ENCODE measurements around the gene SMOC2. TPM values are rescaled to one million over a fixed set of nuclear protein-coding genes. Genes with fewer than 3 reads are reported as not detected.

Gene SMOC2
- total RNA-seq, 1 experiment from 2014 or later, result 0.42 TPM

DNA sequence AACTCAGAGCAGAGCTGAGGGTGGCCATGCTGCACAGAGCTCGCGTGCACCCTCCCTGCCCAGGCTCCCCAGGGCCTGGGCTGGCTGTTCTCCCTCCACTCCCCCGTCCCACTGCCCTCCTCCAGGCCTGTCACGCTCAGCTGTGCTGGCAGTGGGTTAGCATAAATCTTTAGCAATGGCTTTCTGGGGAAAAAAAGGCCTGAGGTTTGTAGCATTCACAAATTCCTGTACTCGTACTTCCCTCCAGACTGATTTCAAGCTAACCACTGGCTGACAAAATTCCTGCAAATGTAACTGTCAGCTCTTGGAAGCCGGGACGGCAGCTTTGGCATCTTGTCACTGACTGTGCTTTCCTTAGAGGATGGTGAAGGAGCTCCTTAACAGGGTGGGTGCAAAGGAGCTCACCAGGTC is 22.3 kb upstream of the SMOC2 start (continued):
- TF ChIP-seq EZH2 (IDR thresholded peaks at IDR 0.05), result no peak
- TF ChIP-seq, protein P1, sequence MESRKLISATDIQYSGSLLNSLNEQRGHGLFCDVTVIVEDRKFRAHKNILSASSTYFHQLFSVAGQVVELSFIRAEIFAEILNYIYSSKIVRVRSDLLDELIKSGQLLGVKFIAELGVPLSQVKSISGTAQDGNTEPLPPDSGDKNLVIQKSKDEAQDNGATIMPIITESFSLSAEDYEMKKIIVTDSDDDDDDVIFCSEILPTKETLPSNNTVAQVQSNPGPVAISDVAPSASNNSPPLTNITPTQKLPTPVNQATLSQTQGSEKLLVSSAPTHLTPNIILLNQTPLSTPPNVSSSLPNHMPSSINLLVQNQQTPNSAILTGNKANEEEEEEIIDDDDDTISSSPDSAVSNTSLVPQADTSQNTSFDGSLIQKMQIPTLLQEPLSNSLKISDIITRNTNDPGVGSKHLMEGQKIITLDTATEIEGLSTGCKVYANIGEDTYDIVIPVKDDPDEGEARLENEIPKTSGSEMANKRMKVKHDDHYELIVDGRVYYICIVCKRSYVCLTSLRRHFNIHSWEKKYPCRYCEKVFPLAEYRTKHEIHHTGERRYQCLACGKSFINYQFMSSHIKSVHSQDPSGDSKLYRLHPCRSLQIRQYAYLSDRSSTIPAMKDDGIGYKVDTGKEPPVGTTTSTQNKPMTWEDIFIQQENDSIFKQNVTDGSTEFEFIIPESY (IDR thresholded peaks at IDR 0.05; ENCODE audit: extremely low read depth, insufficient replicate concordance, low read length), result no peak

DNA sequence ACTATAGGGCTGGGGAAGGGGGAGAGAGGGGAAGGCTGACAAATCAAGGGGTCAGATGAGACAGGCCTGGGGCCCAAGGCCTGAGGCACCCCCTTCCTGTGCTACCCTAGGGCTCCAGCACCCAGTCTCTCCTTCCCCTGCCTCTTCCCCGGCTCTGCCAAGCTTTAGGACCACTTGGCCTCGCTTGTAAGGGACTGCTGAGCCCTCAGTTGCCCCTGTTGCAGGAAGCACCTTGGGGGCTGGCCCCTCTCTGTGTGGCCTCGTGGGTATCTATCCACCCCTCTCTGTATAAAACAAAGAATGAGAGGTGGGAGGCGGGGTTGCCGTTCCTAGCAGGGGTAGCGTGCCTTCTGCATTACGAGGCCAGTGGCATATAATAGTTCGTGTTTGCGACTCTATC is 21.4 kb upstream of the SMOC2 start:
- Histone ChIP-seq H3K36me3 (ENCODE audit: control insufficient read depth in 1 of 2, insufficient read depth in 2 of 2, low read length in 2 of 2) (no peaks in the 10 kb centered on the region), H3K9me2 (ENCODE audit: insufficient read depth) (no peaks in the 10 kb centered on the region), H3K27ac (ENCODE audit: low read depth, low read length) (no peak overlapping the region), H3K9me3 (ENCODE audit: control insufficient read depth in 1 of 2, insufficient read depth in 1 of 2, low read depth in 1 of 2, low read length in 2 of 2) (no peaks in the 10 kb centered on the region), H3K79me2 (ENCODE audit: insufficient read depth, low read length) (no peaks in the 10 kb centered on the region), H3K4me1 (ENCODE audit: control insufficient read depth in 1 of 2, insufficient read depth in 2 of 2, low read length in 2 of 2) (no peaks in the 10 kb centered on the region), H3K4me2 (ENCODE audit: low read length) (no peak overlapping the region), H4K20me1 (ENCODE audit: insufficient read depth) (no peaks in the 10 kb centered on the region), H3K9ac (ENCODE audit: low read length) (no peak overlapping the region), H2AFZ (ENCODE audit: low read depth, low read length, poor library complexity, severe bottlenecking) (no peak overlapping the region), H3K27me3 (ENCODE audit: insufficient read depth, low read length) (no peaks in the 10 kb centered on the region), H3K4me3 (replicated peaks in 1 of 2; ENCODE audit: low read depth in 1 of 2, low read length in 2 of 2) (no peak overlapping the region)
- ATAC-seq, result no peak
- ChIA-PET CTCF (no interaction called here), POLR2A (no interaction called here), RAD21 (ENCODE audit: low non-redundant PET in 1 of 2, low total read pairs in 2 of 2, uncharacterized antibody in 2 of 2, unreplicated experiment in 2 of 2) (no interaction called here)
- intact Hi-C loops (cut with micrococcal nuclease), result no loop called here
- no TSS peak for BruUV-seq (replicated peaks)
- no peak for DNase-seq (ENCODE audit: low read depth, low spot score)
- no peak for TF ChIP-seq ZFX (IDR thresholded peaks at IDR 0.05)

- ATAC-seq (no peak), DNase-seq (ENCODE audit: low read depth, low spot score) (no peak)
- ChIA-PET CTCF (no interaction called here), RAD21 (ENCODE audit: low non-redundant PET in 1 of 2, low total read pairs in 2 of 2, uncharacterized antibody in 2 of 2, unreplicated experiment in 2 of 2) (no interaction called here), POLR2A (no interaction called here)
- Histone ChIP-seq H3K9ac (ENCODE audit: low read length) (no peak overlapping the region), H3K36me3 (ENCODE audit: control insufficient read depth in 1 of 2, insufficient read depth in 2 of 2, low read length in 2 of 2) (no peaks in the 10 kb centered on the region), H3K27ac (ENCODE audit: low read depth, low read length) (no peak overlapping the region), H3K79me2 (ENCODE audit: insufficient read depth, low read length) (no peaks in the 10 kb centered on the region), H3K4me1 (ENCODE audit: control insufficient read depth in 1 of 2, insufficient read depth in 2 of 2, low read length in 2 of 2) (no peaks in the 10 kb centered on the region), H3K27me3 (ENCODE audit: insufficient read depth, low read length) (no peaks in the 10 kb centered on the region), H3K4me3 (replicated peaks in 1 of 2; ENCODE audit: low read depth in 1 of 2, low read length in 2 of 2) (no peak overlapping the region), H3K4me2 (ENCODE audit: low read length) (no peak overlapping the region), H3K9me2 (ENCODE audit: insufficient read depth) (no peaks in the 10 kb centered on the region), H2AFZ (ENCODE audit: low read depth, low read length, poor library complexity, severe bottlenecking) (no peak overlapping the region), H3K9me3 (ENCODE audit: control insufficient read depth in 1 of 2, insufficient read depth in 1 of 2, low read depth in 1 of 2, low read length in 2 of 2) (no peaks in the 10 kb centered on the region), H4K20me1 (ENCODE audit: insufficient read depth) (no peaks in the 10 kb centered on the region)
- BruUV-seq (replicated peaks), result no TSS peak
- intact Hi-C loops (cut with micrococcal nuclease), result no loop called here
- TF ChIP-seq POLR2A (IDR thresholded peaks at IDR 0.05; ENCODE audit: borderline replicate concordance, extremely low read depth, insufficient read depth, insufficient read length), result no peak
- TF ChIP-seq CEBPB (IDR thresholded peaks at IDR 0.05; ENCODE audit: low read depth), result no peak
- no peak for TF ChIP-seq EZH2phosphoT487 (IDR thresholded peaks at IDR 0.05; ENCODE audit: borderline replicate concordance)
- no peak for TF ChIP-seq ELF1 (IDR thresholded peaks at IDR 0.05; ENCODE audit: borderline replicate concordance, low read depth)
- TF ChIP-seq CBX3 (IDR thresholded peaks at IDR 0.05; ENCODE audit: low read depth), result no peak
- TF ChIP-seq, protein P2, sequence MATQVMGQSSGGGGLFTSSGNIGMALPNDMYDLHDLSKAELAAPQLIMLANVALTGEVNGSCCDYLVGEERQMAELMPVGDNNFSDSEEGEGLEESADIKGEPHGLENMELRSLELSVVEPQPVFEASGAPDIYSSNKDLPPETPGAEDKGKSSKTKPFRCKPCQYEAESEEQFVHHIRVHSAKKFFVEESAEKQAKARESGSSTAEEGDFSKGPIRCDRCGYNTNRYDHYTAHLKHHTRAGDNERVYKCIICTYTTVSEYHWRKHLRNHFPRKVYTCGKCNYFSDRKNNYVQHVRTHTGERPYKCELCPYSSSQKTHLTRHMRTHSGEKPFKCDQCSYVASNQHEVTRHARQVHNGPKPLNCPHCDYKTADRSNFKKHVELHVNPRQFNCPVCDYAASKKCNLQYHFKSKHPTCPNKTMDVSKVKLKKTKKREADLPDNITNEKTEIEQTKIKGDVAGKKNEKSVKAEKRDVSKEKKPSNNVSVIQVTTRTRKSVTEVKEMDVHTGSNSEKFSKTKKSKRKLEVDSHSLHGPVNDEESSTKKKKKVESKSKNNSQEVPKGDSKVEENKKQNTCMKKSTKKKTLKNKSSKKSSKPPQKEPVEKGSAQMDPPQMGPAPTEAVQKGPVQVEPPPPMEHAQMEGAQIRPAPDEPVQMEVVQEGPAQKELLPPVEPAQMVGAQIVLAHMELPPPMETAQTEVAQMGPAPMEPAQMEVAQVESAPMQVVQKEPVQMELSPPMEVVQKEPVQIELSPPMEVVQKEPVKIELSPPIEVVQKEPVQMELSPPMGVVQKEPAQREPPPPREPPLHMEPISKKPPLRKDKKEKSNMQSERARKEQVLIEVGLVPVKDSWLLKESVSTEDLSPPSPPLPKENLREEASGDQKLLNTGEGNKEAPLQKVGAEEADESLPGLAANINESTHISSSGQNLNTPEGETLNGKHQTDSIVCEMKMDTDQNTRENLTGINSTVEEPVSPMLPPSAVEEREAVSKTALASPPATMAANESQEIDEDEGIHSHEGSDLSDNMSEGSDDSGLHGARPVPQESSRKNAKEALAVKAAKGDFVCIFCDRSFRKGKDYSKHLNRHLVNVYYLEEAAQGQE (IDR thresholded peaks at IDR 0.05; ENCODE audit: low read depth), result no peak
Measured at GRCh38 chr6:168420084-168420483, 20.9 kb upstream of the SMOC2 start.
